Measurements from ENCODE around the gene SEPTIN11.

Gene SEPTIN11

DNA sequence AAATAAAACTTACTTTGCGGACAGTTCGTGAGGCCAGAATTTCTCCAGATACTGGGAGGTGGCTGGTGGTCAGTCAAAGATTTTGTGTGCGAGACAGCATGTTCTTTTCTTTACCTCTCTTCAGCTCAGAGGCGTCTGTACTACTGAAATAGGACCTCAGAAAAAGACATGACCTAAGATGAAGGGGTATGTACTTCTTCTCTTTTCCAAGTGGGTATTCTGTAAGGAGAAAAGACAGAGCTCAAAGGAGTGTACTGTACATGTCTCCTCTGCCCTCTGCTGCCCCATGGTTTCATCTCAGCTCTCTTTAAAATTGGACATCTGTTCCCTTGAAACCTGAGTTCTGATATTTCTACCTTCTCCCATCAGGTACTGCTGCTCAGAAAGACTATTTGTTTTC is 38.1 kb downstream of the SEPTIN11 start:
- FAIRE-seq = no peak
- DNase-seq (ENCODE audit: insufficient read length, low spot score) = no peak
- TF ChIP-seq, protein P1, sequence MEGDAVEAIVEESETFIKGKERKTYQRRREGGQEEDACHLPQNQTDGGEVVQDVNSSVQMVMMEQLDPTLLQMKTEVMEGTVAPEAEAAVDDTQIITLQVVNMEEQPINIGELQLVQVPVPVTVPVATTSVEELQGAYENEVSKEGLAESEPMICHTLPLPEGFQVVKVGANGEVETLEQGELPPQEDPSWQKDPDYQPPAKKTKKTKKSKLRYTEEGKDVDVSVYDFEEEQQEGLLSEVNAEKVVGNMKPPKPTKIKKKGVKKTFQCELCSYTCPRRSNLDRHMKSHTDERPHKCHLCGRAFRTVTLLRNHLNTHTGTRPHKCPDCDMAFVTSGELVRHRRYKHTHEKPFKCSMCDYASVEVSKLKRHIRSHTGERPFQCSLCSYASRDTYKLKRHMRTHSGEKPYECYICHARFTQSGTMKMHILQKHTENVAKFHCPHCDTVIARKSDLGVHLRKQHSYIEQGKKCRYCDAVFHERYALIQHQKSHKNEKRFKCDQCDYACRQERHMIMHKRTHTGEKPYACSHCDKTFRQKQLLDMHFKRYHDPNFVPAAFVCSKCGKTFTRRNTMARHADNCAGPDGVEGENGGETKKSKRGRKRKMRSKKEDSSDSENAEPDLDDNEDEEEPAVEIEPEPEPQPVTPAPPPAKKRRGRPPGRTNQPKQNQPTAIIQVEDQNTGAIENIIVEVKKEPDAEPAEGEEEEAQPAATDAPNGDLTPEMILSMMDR (IDR thresholded peaks at IDR 0.05; ENCODE audit: insufficient read depth, missing control alignments) = no peak

DNA sequence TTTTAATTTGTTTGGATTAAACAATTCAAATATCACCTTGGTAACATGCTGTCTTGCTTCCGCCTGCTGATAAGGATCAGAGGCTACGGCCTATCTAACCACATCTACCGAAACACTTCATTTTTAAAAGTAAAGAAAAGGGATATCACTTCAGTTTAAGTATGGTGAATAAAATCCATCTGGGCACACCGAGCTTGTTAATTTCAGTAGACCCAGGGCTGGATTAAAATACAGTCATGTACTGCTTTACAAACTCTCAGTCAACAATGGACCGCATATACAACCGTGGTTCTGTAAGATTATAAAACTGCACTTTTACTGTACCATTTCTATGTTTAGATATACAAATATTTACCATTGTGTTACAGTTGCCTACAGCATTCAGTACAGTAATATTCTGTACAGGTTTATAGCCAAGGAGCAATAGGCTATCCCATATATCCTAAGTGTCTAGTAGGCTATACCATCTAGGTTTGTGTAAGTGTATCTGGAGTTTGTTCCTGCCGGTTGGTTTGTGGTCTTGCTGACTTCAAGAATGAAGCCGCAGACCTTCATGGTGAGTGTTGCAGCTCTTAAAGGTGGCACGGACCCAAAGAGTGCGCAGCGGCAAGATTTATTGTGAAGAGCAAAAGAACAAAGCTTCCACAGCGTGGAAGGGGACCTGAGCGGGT is 40.0 kb downstream of the SEPTIN11 start:
- DNase-seq (ENCODE audit: insufficient read length, low spot score) (no peak), FAIRE-seq (no peak)
- TF ChIP-seq, protein P1 (IDR thresholded peaks at IDR 0.05; ENCODE audit: insufficient read depth, missing control alignments) = no peak

DNA sequence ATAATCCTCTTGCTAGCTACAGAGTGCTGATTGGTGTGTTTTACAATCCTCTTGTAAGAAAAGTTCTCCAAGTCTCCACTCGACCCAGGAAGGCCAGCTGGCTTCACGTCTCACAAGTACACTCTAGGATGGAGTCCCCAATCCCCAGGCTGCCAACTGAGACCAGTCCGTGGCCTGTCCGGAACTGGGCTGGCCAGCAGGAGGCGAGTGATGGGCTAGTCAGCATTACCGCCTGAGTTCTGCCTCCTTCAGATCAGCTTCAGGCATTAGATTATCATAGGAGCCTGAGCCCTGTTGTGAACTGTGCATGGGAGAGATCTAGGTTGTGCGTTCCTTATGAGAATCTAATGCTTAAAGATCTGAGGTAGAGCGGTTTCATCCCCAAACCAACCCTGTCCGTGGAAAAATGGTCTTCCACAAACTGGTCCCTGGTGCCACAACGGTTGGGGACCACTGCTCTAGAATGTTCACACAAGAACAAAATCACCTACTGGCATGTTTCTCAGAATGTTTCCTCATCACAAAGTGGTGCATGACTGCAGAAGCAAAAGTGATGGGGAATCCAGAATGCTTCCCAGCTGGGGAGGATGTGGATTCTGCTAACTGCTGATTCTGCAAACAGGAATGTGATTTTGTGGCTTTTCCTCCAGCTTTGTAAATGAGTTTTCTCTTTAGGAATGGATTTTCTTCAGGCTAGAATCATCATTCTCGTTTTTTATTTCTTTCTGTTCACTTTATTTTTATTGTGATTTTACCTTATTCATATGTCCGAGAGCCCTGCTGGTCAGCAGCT is 40.9 kb downstream of the SEPTIN11 start:
- TF ChIP-seq, protein P1 (IDR thresholded peaks at IDR 0.05; ENCODE audit: insufficient read depth, missing control alignments) = no peak
- DNase-seq (ENCODE audit: insufficient read length, low spot score) (no peak), FAIRE-seq (no peak)

DNA sequence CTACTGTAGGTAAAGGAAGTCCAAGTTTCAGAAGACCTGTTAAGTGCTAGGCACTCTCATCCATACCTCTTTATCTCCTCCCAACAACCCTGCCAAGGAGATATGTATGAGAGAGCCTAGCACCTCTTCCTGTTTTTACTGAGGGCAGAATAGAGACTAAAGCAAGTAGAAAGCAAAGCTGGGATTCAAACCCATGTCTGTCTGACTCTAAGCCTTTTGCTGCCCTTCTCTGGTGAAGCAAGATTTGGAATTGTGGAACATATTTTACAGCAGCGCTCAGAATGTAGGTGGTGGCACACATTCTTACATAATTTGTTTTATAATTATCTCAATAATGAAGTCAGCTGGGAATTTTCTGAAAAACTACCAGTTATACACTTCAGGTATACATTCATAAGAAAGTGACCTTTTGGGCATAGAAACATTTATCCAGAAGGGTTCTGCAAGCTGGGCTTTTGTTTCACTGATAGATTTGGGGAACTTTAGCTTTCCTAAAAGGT is 41.7 kb downstream of the SEPTIN11 start:
- FAIRE-seq = no peak
- TF ChIP-seq, protein P1 (IDR thresholded peaks at IDR 0.05; ENCODE audit: insufficient read depth, missing control alignments) = no peak

DNA sequence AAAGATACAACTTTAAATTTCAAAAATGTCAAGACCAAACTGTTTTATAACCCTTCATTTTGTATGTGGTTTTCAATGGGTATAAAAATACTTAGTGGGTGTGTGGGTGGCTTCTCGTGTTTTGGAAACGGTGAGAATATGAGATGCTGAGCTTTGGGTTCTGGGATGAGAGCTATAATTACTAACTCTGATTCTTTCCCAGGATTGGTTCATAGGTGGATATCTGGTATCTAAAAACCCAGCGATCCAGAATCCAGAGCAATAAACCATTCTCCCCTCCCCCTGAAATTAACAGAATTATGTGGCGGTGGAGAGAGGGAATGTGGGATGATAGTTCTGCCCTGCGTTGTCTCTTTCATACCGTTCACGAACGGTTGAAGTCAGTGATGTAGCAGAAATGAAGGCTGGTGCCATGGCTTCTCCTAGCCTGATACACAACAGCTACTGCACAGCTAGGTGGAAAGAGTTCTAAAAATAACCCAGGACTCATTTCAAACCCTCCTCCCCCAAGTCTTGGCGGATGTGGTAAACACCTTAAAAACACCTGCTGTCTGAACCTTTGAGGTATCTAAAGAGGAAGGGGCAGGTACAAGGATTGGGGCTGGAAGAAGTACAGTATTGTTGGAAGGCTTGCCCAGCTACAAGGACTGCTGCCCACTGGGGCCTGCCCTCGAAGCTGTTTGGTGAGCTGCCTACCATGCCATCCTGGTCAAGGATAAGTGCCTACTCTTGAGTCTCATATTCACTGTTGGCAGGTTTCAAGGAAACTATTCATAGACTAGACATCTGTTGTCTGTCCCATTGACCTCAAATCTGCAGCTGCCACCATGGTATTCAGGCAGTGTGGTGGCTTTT is 44.5 kb downstream of the SEPTIN11 start:
- FAIRE-seq = no peak
- TF ChIP-seq, protein P1 (IDR thresholded peaks at IDR 0.05; ENCODE audit: insufficient read depth, missing control alignments) = no peak
- DNase-seq (ENCODE audit: insufficient read length, low spot score) = no peak

More for the DNA sequence above, 41.7 kb downstream of the SEPTIN11 start:
- DNase-seq (ENCODE audit: insufficient read length, low spot score) = no peak

GRCh38 chr4:76995776-76996175 is 46.2 kb downstream of the SEPTIN11 start:
- TF ChIP-seq, protein P1 (IDR thresholded peaks at IDR 0.05; ENCODE audit: insufficient read depth, missing control alignments) = no peak
- no peak for FAIRE-seq
- DNase-seq (ENCODE audit: insufficient read length, low spot score) = no peak
